PC-3 (cell line): Measurements from ENCODE around the gene AOAH. TPM values are rescaled to one million over a fixed set of nuclear protein-coding genes. Genes with fewer than 3 reads are reported as not detected.
"Not testable (repeated sequence)": the region's sequence is repeated elsewhere in the genome, so short reads cannot be mapped to it uniquely, and the experiment has no call there.

ENCODE experiments used
- ATAC-seq: fragments of 200-7000 bp; cut with Tn5 transposase; 2 replicates; pipeline ENCODE4 v1.9.1; 2020; ENCODE audit warnings: mild to moderate bottlenecking, moderate library complexity
- BruUV-seq: library from RNA; stranded (reverse); fragments of 400-500 nt; replicated peaks from 2 replicates; lab custom pipeline; 2021; lab: Mats Ljungman, UMichigan
- CTCF ChIA-PET: fragments of 300-600 bp; sonication (Branson Sonifier 250); formaldehyde crosslinking; loops from one replicate; lab custom pipeline; 2022; ENCODE audit warnings: antibody characterized with exemption; lab: Charles Lee
- POLR2A ChIA-PET: fragments of 300-600 bp; sonication (Branson Sonifier 250); formaldehyde crosslinking; loops from one replicate; lab custom pipeline; 2022; ENCODE audit warnings: antibody characterized with exemption; ENCODE audit not compliant: unreplicated experiment; lab: Charles Lee
- DNase-seq: peaks from one replicate; pipeline ENCODE4 v3.0.0-alpha.2; 2015
- H2AFZ ChIP-seq: fragments of 300-600 bp; sonication (generic); 2 replicates; pipeline ENCODE4 v1.6.0; 2016; ENCODE audit warnings: antibody characterized with exemption, low read length
- H3F3A ChIP-seq: fragments of 300-600 bp; sonication (generic); one replicate; pipeline ENCODE4 v1.6.0; 2017; ENCODE audit warnings: antibody characterized with exemption, low read length, control low read depth, mild to moderate bottlenecking; ENCODE audit not compliant: unreplicated experiment
- H3K27ac ChIP-seq: fragments of 300-600 bp; sonication (generic); 2 replicates; pipeline ENCODE4 v1.5.1; 2016; ENCODE audit warnings: mild to moderate bottlenecking, low read length
- H3K27me3 ChIP-seq: fragments of 300-600 bp; sonication (generic); 2 replicates; pipeline ENCODE4 v1.6.1; 2016; ENCODE audit warnings: low read length, mixed read lengths
- H3K36me3 ChIP-seq: fragments of 300-600 bp; sonication (generic); 2 replicates; pipeline ENCODE4 v1.6.1; 2016; ENCODE audit warnings: low read depth, mixed run types, low read length, mixed read lengths
- H3K4me1 ChIP-seq: fragments of 300-600 bp; sonication (generic); 2 replicates; pipeline ENCODE4 v1.5.1; 2016; ENCODE audit warnings: low read length; ENCODE audit not compliant: insufficient read depth
- H3K4me2 ChIP-seq: fragments of 300-600 bp; sonication (generic); 2 replicates; pipeline ENCODE4 v1.6.0; 2016; ENCODE audit warnings: low read length
- H3K4me3 ChIP-seq: fragments of 300-600 bp; sonication (generic); 2 replicates; pipeline ENCODE4 v1.5.1; 2016; ENCODE audit warnings: mild to moderate bottlenecking, low read length, mixed read lengths
- H3K79me2 ChIP-seq: fragments of 300-600 bp; sonication (generic); 2 replicates; pipeline ENCODE4 v1.6.1; 2017; ENCODE audit warnings: low read length, mixed read lengths
- H3K9ac ChIP-seq: fragments of 300-600 bp; sonication (generic); 2 replicates; pipeline ENCODE4 v1.6.0; 2016; ENCODE audit warnings: mild to moderate bottlenecking, low read length
- H3K9me2 ChIP-seq: fragments of 300-600 bp; sonication (generic); replicated peaks from 2 replicates; pipeline ENCODE4 v1.6.1; 2016; ENCODE audit warnings: mixed run types, low read length, mixed read lengths
- H3K9me3 ChIP-seq: fragments of 300-600 bp; sonication (generic); 2 replicates; pipeline ENCODE4 v1.6.1; 2016; ENCODE audit warnings: low read length, mixed read lengths
- H4K20me1 ChIP-seq: fragments of 300-600 bp; sonication (generic); 2 replicates; pipeline ENCODE4 v1.6.1; 2016; ENCODE audit warnings: low read length, mixed read lengths
- EZH2 ChIP-seq: fragments of 300-600 bp; sonication (generic); IDR thresholded peaks from one replicate; pipeline ENCODE4 v1.6.1; 2017; ENCODE audit warnings: antibody characterized with exemption, mild to moderate bottlenecking, low read length; ENCODE audit not compliant: unreplicated experiment
- EZH2phosphoT487 ChIP-seq: fragments of 300-600 bp; sonication (generic); IDR thresholded peaks from 2 replicates; pipeline ENCODE4 v1.6.1; 2018; ENCODE audit warnings: mild to moderate bottlenecking, antibody characterized with exemption, low read length, borderline replicate concordance
- intact Hi-C: fragments of 100-400 bp; cut with micrococcal nuclease; formaldehyde crosslinking; loops from 2 replicates; pipeline ENCODE4 v1.9.0; 2023
- total RNA-seq: library from RNA; depleted of rRNA; stranded (reverse); fragments of >200 nt; gene quantifications from 2 replicates; pipeline ENCODE4 v1.2.3, GENCODE V29; 2014
- TF ChIP-seq, protein P1 (sequence below): fragments of 300-600 bp; sonication (generic); conservative IDR thresholded peaks from 2 replicates; pipeline ENCODE4 v1.5.1; 2017; ENCODE audit warnings: antibody characterized with exemption, low read depth, mild to moderate bottlenecking, low read length

Gene AOAH
- total RNA-seq, 1 experiment from 2014 or later = not detected

GRCh38 chr7:36650320-36650719, 74.0 kb downstream of the AOAH start:
- POLR2A ChIA-PET = no interaction called here
- TF ChIP-seq, protein P1, sequence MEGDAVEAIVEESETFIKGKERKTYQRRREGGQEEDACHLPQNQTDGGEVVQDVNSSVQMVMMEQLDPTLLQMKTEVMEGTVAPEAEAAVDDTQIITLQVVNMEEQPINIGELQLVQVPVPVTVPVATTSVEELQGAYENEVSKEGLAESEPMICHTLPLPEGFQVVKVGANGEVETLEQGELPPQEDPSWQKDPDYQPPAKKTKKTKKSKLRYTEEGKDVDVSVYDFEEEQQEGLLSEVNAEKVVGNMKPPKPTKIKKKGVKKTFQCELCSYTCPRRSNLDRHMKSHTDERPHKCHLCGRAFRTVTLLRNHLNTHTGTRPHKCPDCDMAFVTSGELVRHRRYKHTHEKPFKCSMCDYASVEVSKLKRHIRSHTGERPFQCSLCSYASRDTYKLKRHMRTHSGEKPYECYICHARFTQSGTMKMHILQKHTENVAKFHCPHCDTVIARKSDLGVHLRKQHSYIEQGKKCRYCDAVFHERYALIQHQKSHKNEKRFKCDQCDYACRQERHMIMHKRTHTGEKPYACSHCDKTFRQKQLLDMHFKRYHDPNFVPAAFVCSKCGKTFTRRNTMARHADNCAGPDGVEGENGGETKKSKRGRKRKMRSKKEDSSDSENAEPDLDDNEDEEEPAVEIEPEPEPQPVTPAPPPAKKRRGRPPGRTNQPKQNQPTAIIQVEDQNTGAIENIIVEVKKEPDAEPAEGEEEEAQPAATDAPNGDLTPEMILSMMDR = no peak
- no peak for TF ChIP-seq EZH2phosphoT487
- TF ChIP-seq EZH2 = no peak
- no peak overlapping the region for H2AFZ ChIP-seq
- intact Hi-C loops = no loop called here
- H3K79me2 ChIP-seq = no peaks in the 10 kb centered on the region
- BruUV-seq = no TSS peak
- no peaks in the 10 kb centered on the region for H3K36me3 ChIP-seq
- no peaks in the 10 kb centered on the region for H3K9me2 ChIP-seq
- no peaks in the 10 kb centered on the region for H3F3A ChIP-seq
- no peak overlapping the region for H3K4me2 ChIP-seq
- no peak for ATAC-seq
- peaks cover 47% of the 10 kb centered on the region for H3K4me1 ChIP-seq
- no peaks in the 10 kb centered on the region for H3K27me3 ChIP-seq
- H4K20me1 ChIP-seq = no peaks in the 10 kb centered on the region
- H3K9me3 ChIP-seq = no peaks in the 10 kb centered on the region
- no peak overlapping the region for H3K9ac ChIP-seq
- H3K27ac ChIP-seq = no peak overlapping the region
- CTCF ChIA-PET = no interaction called here
- DNase-seq = no peak
- no peak overlapping the region for H3K4me3 ChIP-seq

- H3K9me3 ChIP-seq, H3K79me2 ChIP-seq, H3K9me2 ChIP-seq, BruUV-seq, DNase-seq, H3K27ac ChIP-seq, H3K36me3 ChIP-seq, intact Hi-C loops, POLR2A ChIA-PET, H4K20me1 ChIP-seq, H3F3A ChIP-seq, H3K9ac ChIP-seq, H3K27me3 ChIP-seq, H3K4me2 ChIP-seq, CTCF ChIA-PET, H3K4me3 ChIP-seq, H2AFZ ChIP-seq, ATAC-seq: not testable (repeated sequence)
- peaks cover 46% of the 10 kb centered on the region for H3K4me1 ChIP-seq
These were observed 75.0 kb downstream of the AOAH start for GRCh38 chr7:36649319-36649718.

GRCh38 chr7:36648441-36648840, 75.9 kb downstream of the AOAH start:
- TF ChIP-seq EZH2 (no peak), EZH2phosphoT487 (no peak)
- TF ChIP-seq, protein P1 = no peak
- CTCF ChIA-PET = no interaction called here
- intact Hi-C loops = no loop called here

More at GRCh38 chr7:36648441-36648840, 75.9 kb downstream of the AOAH start:
- H3K9me2 ChIP-seq = no peaks in the 10 kb centered on the region
- DNase-seq (peak; percentile 39), ATAC-seq (no peak)
- H4K20me1 ChIP-seq = no peaks in the 10 kb centered on the region
- BruUV-seq = no TSS peak
- POLR2A ChIA-PET = no interaction called here
- H3K79me2 ChIP-seq = no peaks in the 10 kb centered on the region
- no peaks in the 10 kb centered on the region for H3K27me3 ChIP-seq
- peak overlapping the region; percentile 25; the same call in 1 of the 2 replicates for H3K27ac ChIP-seq
- H3K4me1 ChIP-seq = peaks cover 37% of the 10 kb centered on the region
- H3K4me3 ChIP-seq = no peak overlapping the region
- no peaks in the 10 kb centered on the region for H3K36me3 ChIP-seq
- H2AFZ ChIP-seq = no peak overlapping the region
- no peak overlapping the region for H3K9ac ChIP-seq
- no peaks in the 10 kb centered on the region for H3F3A ChIP-seq
- peak overlapping the region; percentile 44; the same call in 1 of the 2 replicates for H3K4me2 ChIP-seq
- H3K9me3 ChIP-seq = no peaks in the 10 kb centered on the region
